SK-MEL-5 (cell line): ENCODE results near the gene C5orf24. TPM values are rescaled to one million over a fixed set of nuclear protein-coding genes. Genes with fewer than 3 reads are reported as not detected.

ENCODE experiments used
- DNase-seq: peaks from one replicate; pipeline ENCODE4 v3.0.0-alpha.2; 2016; ENCODE audit warnings: low read depth, low spot score
- in situ Hi-C: cut with HindIII; loops from 2 replicates; pipeline ENCODE4 v1.10.0; 2016; ENCODE audit warnings: low sequenced_read_pairs, high pct_unique_total_duplicates, low pct_unique_long_range_greater_than_20kb
- total RNA-seq: library from RNA; depleted of rRNA; stranded (reverse); fragments of >200 nt; shearing (Covaris generic); gene quantifications from 2 replicates; pipeline ENCODE4 v1.2.3, GENCODE V29; 2014; rRNA removed

The C5orf24 gene
- total RNA-seq, 1 experiment from 2014 or later = 41.7 TPM

DNA sequence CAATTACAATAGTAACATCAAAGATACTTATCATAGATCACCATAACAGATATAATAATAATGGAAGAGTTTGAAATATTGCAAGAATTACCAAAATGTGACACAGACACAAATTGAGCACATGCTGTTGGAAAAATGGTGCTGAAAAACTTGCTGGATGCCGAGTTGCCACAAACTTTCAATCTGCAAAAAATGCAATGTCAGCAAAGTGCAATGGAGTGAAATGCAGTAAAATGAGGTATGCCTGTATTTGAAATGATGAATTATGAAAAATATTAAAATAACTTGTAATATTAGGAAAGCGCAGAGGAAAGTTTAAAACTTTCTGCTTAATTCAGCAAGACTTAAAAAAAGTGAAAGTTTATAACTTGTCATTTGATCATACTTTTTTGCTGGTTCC lies 47.2 kb downstream of the C5orf24 start:
- DNase-seq = no peak
- in situ Hi-C loops = no loop called here

DNA sequence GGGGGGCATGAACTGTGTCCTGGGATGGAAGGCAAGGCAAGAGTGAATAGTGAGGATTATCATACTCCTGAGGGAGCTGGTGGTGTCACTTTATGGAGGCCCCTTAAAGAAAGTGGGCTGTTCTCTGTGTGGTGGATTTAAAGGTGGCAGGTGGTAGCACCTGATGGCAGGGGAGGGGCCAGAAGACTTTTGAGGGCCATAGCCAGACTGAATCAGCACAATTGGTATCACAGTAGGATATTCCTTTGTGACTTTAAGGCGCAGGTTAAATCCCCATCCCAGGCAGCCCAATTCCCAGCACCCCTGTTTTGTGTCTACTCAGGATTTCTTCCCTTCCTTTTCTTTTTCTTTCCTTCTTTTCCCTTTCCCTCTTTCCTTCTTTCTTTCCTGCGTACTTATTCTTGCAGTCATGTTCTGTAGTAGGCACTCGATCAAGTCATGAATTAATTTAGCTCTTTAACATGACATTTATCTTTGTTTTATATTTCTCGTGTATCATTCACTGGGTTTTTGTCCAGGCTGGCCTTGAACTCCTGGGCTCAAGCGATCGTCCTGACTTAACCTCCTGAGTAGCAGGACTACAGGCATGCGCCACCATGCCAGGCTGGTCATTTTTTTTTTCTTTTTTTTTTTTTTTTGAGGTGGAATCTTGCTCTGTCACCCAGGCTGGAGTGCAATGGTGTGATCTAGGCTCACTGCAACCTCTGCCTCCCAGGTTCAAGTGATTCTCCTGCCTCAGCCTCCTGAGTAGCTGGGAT lies 48.2 kb downstream of the C5orf24 start:
- in situ Hi-C loops = no loop called here
- no peak for DNase-seq

DNA sequence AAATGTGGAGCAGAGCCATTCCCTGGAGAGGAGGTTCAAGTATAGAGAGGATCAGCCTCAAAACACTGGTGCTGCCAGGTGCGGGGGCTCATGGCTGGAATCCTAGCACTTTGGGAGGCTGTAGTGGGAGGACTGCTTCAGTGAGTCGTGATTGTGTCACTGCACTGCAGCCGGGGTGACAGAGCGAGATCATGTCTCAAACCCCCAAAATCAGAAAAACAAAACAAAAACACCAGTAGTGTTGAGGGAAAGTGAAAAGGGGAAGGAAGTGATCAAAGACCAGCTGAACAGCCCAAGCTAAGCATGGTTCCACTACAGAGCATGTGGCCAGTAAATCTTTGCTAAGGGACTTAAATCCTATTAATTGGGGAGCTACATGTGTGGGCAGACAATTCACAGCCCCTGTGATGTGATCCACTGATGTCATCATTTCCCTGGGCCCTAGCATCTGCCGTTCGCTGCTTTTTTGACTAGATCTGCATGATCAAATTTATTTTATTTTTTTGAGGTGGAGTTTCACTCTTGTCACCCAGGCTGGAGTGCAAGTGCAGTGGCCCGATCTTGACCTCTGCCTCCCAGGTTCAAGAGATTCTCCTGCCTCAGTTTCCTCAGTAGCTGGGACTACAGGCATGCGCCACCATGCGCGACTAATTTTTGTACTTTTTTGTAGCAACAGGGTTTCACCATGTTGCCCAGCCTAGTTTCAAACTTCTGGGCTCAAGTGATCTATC lies 56.5 kb downstream of the C5orf24 start:
- in situ Hi-C loops = no loop called here
- DNase-seq = no peak

DNA sequence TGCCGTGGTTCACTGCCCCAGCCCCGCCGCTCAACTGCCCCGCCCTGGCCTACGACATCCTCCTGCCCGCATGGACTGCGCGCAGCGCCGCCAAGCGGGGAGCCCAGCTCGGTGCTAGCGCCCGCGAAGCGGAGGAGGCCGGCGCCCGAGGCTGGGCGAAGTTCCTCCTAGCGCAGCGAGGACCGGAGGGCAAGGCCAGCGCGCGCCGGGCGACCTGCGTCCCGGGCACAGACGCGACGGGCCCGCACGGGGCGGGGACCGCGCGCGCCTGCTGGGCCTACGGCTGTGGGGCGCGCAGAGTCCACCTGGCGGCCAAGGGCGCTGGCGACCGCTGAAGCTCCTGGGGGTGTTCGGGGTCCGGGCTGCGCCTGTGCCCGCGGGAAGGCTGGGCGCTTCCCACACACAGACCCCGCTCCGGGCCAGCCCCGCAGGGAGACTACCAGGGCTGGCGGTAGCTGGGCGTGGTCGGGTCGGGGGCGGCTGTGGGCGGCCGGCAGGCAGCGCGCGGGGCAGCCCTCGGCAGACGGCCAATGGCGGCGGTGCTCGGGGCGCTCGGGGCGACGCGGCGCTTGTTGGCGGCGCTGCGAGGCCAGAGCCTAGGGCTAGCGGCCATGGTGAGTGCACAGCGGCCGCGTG lies 59.0 kb downstream of the C5orf24 start, which contains the start of gene PCBD2:
Gene PCBD2 (plus strand): TSS at position 522 of the 636 bp plus-strand sequence. CDS start 9 bp downstream, at position 531.
- DNase-seq = peak; percentile 90
- in situ Hi-C loops = no loop called here

DNA sequence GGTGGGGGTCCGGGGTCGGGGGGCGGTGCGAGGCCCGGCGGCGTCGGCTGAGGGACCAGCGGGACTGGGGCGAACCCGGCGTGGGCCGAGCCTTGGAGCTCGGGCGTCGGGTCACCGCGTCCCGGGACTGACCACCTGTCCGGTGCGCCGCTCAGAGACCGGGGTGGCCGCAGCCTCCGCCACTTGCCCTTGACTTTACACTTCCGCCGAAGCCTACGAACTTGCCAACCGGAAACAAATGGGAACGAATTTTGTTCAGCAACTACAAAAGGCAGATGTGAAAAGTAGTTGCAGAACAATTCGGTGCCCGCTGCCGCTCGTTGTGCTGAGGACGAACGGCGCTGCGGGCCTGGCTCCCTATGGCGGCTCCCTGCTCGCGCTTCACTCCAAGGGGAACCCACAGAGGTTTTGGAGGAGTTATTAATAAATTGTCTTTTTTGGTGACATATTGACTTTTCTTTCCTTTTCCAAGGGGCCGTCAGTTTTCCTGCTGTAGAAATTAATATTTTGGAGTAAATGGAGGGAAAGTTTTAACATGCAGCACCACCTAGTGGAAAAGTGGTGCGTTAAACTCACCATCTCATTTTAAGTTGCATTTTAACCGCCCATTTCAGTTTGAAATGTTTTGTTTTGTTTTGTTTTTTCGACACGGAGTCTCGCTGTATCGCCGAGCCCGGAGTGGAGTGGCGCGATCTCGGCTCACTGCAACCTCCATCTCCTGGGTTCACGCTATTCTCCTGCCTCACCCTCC lies 59.7 kb downstream of the C5orf24 start:
- in situ Hi-C loops = no loop called here
- peak; percentile 76 for DNase-seq

DNA sequence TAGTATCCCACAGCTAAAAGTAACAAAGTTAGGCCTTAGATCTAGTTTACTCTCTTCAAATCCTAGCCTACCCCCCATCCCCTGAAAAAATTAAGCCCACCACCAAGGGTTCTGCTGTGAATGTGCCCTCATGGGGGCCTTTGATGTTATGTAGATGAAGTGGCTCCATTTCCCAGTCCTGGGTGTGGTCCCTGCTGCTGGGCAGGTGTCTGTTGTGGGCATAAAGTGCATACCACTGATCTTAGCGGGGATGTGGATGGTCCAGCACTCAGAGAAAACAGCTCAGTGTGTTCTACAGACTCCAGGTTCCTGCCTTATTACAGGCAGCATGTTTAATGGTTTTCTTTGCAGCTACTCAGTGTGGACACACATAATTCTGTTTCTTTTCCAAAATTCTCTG lies 61.0 kb downstream of the C5orf24 start:
- in situ Hi-C loops = no loop called here
- DNase-seq = no peak

Other genes starting within 250 kb of the C5orf24 start
- gene SAR1B, start 213.1 kb upstream of the C5orf24 start, total RNA-seq = 61.9 and 66.7 TPM in 2 replicates
- gene SEC24A, start 197.2 kb upstream of the C5orf24 start, total RNA-seq = 13.8 and 17.8 TPM in 2 replicates
- gene CAMLG, start 107.4 kb upstream of the C5orf24 start, total RNA-seq = 25.6 and 25.8 TPM in 2 replicates
- 19.6 and 20.0 TPM in 2 replicates for gene DDX46, start 87.2 kb upstream of the C5orf24 start, total RNA-seq
- 84.7 and 94.9 TPM in 2 replicates for gene TXNDC15, start 28.4 kb downstream of the C5orf24 start, total RNA-seq
- 5.6 and 6.7 TPM in 2 replicates for gene PCBD2, start 59.2 kb downstream of the C5orf24 start, total RNA-seq
- not detected in 2 replicates for gene CATSPER3, start 121.9 kb downstream of the C5orf24 start, total RNA-seq
- gene PITX1, start 188.3 kb downstream of the C5orf24 start, total RNA-seq = 0.11 and 0.18 TPM in 2 replicates